HG02840 (cell line): Measurements from ENCODE around the gene CABP2.
A peak's percentile ranks its signal among the peaks of the same experiment; 100 is the strongest.
"Not testable (repeated sequence)": the region's sequence is repeated elsewhere in the genome, so short reads cannot be mapped to it uniquely, and the experiment has no call there.

Experiments
- ATAC-seq: cut with Tn5 transposase; IDR thresholded peaks from one replicate; pipeline ENCODE4 v1.9.1; 2021; ENCODE audit warnings: mild to moderate bottlenecking, moderate library complexity, moderate number of reproducible peaks; ENCODE audit not compliant: unreplicated experiment, low FRiP score

The CABP2 gene

GRCh38 chr11:67482275-67482826 lies 40.9 kb downstream of the CABP2 start:
- peak; percentile 1 for ATAC-seq

GRCh38 chr11:67477344-67478050 lies 45.7 kb downstream of the CABP2 start:
- ATAC-seq: not testable (repeated sequence)

- not testable (repeated sequence) for ATAC-seq
Measured at GRCh38 chr11:67476692-67477091, 46.6 kb downstream of the CABP2 start.

DNA sequence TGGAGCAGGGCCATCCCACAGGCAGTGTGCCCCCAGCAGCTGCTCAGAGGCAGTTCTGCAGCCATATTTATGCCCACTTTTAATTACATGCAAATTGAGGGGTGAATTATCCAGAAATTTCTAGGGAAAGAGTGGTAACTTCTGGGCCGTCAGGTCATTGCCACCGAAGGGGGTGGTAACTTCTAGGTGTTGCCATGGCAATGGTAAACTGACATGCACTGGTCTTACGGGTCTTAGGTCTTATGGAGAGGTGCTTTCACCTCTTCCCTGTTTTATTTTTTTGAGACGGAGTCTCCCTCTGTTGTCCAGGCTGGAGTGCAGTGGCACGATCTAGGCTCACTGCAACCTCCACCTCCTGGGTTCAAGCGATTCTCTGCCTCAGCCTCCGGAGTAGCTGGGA lies 50.4 kb downstream of the CABP2 start:
- ATAC-seq: no peak

DNA sequence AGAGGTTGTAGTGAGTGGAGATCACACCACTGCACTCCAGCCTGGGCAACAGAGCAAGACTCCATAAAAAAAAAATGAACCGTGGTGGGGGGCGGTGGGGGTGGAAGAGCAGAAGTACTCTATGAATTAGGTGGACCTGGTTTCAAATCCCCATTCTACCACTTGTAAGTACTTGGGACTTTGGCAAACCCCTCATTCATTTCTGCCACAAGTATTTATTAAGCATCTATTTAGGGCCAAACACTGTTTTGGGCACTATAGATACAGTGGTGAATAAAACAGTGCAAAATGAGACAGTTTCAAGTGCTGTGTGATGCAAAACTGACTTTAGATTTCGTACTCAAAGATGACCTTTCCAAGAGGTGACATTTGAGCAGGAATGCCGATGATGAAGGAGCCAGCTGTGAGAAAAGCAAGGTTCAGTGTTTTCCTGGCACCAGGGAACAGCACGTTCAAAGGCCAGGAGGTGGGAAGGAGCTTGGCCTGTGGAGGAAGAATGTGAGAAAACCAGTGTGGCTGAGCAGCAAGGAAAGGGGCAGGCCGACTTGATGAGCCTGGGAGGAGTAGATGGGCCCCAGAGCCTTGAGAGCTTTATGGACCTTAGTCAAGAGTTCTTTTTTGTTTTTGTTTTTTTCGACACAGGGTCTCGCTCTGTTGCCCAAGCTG lies 52.8 kb downstream of the CABP2 start:
- ATAC-seq: no peak

- peak; percentile 5 for ATAC-seq
Measured at GRCh38 chr11:67469508-67469811, 53.8 kb downstream of the CABP2 start.
